Right atrium auricular region (tissue), 2 donors: ENCODE results near the gene GAB3. TPM values are rescaled to one million over a fixed set of nuclear protein-coding genes. Genes with fewer than 3 reads are reported as not detected.

Source experiments
- DNase-seq: peaks from one replicate; pipeline ENCODE4 v3.0.0-alpha.2; 2019; ENCODE audit warnings: low spot score
- H3K27ac ChIP-seq, 2 donors: fragments of 200-600 bp; sonication (generic); 1 replicate in 1 of 2; 2 replicates in 1 of 2; pipeline ENCODE4 v1.5.1; 2016 to 2019
- H3K27me3 ChIP-seq, 2 donors: fragments of 200-600 bp; sonication (generic); one replicate each; pipeline versions ENCODE4 v1.5.1 to v1.6.0; 2017 to 2019
- H3K36me3 ChIP-seq: fragments of 200-600 bp; sonication (generic); one replicate; pipeline ENCODE4 v1.5.1; 2016
- H3K4me1 ChIP-seq, 2 donors: fragments of 200-600 bp; sonication (generic); one replicate each; pipeline versions ENCODE4 v1.5.1 to v1.6.0; 2017 to 2019
- H3K4me3 ChIP-seq, 2 donors: fragments of 200-600 bp; sonication (generic); 1 replicate in 1 of 2; 2 replicates in 1 of 2; pipeline ENCODE4 v1.5.1; 2017 to 2019; ENCODE audit warnings: mild to moderate bottlenecking in 1 of 2, moderate library complexity in 1 of 2
- H3K9me3 ChIP-seq, 2 donors: fragments of 200-600 bp; sonication (generic); one replicate each; pipeline ENCODE4 v1.5.1; 2019
- CTCF ChIP-seq, 2 donors: fragments of 200-600 bp; sonication (generic); IDR thresholded peaks; one replicate each; pipeline ENCODE4 v1.5.1; 2019; ENCODE audit warnings: antibody characterized with exemption in 2 of 2
- total RNA-seq, 2 donors: library from RNA; depleted of rRNA; stranded (reverse); fragments of >200 nt; gene quantifications; one replicate each; pipeline ENCODE4 v1.1.0, GENCODE V29; 2016

GAB3 gene
- total RNA-seq, 2 donors from 2014 or later = 13.5 to 16.9 TPM

- H3K9me3 ChIP-seq = peaks cover 0 to 6% of the 10 kb centered on the region in 2 donors
- DNase-seq = no peak
- H3K4me1 ChIP-seq = no peaks in the 10 kb centered on the region
- H3K36me3 ChIP-seq = peaks cover 31% of the 10 kb centered on the region
- H3K27ac ChIP-seq = no peak overlapping the region
- no peak overlapping the region for H3K4me3 ChIP-seq
- no peak for TF ChIP-seq CTCF (IDR thresholded peaks at IDR 0.05)
- no peaks in the 10 kb centered on the region for H3K27me3 ChIP-seq
These were observed 25.9 kb upstream of the GAB3 start for GRCh38 chrX:154776753-154777152.

- no peak overlapping the region for H3K4me3 ChIP-seq
- no peak overlapping the region for H3K27ac ChIP-seq
- DNase-seq = no peak
- peaks cover 0 to 6% of the 10 kb centered on the region in 2 donors for H3K9me3 ChIP-seq
- no peaks in the 10 kb centered on the region for H3K27me3 ChIP-seq
- H3K36me3 ChIP-seq = peaks cover 32% of the 10 kb centered on the region
- H3K4me1 ChIP-seq = no peaks in the 10 kb centered on the region
- no peak for TF ChIP-seq CTCF (IDR thresholded peaks at IDR 0.05)
These were observed 24.8 kb upstream of the GAB3 start for GRCh38 chrX:154775419-154776349.

GRCh38 chrX:154774622-154775021 is 23.7 kb upstream of the GAB3 start:
- Histone ChIP-seq H3K4me1 (no peaks in the 10 kb centered on the region), H3K27me3 (no peaks in the 10 kb centered on the region), H3K36me3 (peaks cover 42% of the 10 kb centered on the region), H3K9me3 (peaks cover 0 to 6% of the 10 kb centered on the region in 2 donors), H3K4me3 (no peak overlapping the region), H3K27ac (no peak overlapping the region)
- DNase-seq = no peak
- TF ChIP-seq CTCF (IDR thresholded peaks at IDR 0.05) = no peak

GRCh38 chrX:154762537-154763296 is 11.8 kb upstream of the GAB3 start, which contains the start of gene DKC1:
TSS of gene DKC1 (plus strand) at chrX:154762864. CDS start at chrX:154762966, 102 bp downstream.
- peak; percentile 93 for DNase-seq
- Histone ChIP-seq H3K36me3 (peaks cover 16% of the 10 kb centered on the region), H3K4me1 (peaks cover 0 to 11% of the 10 kb centered on the region in 2 donors), H3K27ac (peak within 1 kb of the TSS; percentile 67 to 86), H3K27me3 (no peaks in the 10 kb centered on the region), H3K4me3 (peak within 1 kb of the TSS; percentile 55 to 63), H3K9me3 (no peaks in the 10 kb centered on the region)
- no peak for TF ChIP-seq CTCF (IDR thresholded peaks at IDR 0.05)

GRCh38 chrX:154761977-154762536 is 11.2 kb upstream of the GAB3 start:
- Histone ChIP-seq H3K36me3 (peaks cover 12% of the 10 kb centered on the region), H3K9me3 (no peaks in the 10 kb centered on the region), H3K4me1 (peaks cover 0 to 11% of the 10 kb centered on the region in 2 donors), H3K27ac (peak overlapping the region; percentile 67 to 86), H3K4me3 (peak overlapping the region; percentile 55 to 63), H3K27me3 (no peaks in the 10 kb centered on the region)
- no peak for TF ChIP-seq CTCF (IDR thresholded peaks at IDR 0.05)
- no peak for DNase-seq
